Lower leg skin (tissue), 4 donors: ENCODE measurements around the gene PIRT. TPM values are rescaled to one million over a fixed set of nuclear protein-coding genes. Genes with fewer than 3 reads are reported as not detected.
A peak's percentile ranks its signal among the peaks of the same experiment; 100 is the strongest.

Source experiments
- DNase-seq, 2 donors: peaks; one replicate each; pipeline ENCODE4 v3.0.0-alpha.2; 2019; ENCODE audit warnings: low spot score in 2 of 2
- H3K4me3 ChIP-seq: fragments of 200-600 bp; sonication (generic); 2 replicates; pipeline ENCODE4 v1.5.1; 2017; ENCODE audit warnings: mild to moderate bottlenecking, low read depth; ENCODE audit not compliant: poor library complexity, severe bottlenecking
- CTCF ChIP-seq, 3 donors: fragments of 450-650 bp; IDR thresholded peaks; one replicate each; pipeline ENCODE4 v1.5.1; 2016; ENCODE audit warnings: antibody characterized with exemption in 3 of 3, mild to moderate bottlenecking in 3 of 3, moderate library complexity in 2 of 3
- POLR2A ChIP-seq, 2 donors: fragments of 450-650 bp; IDR thresholded peaks; one replicate each; pipeline ENCODE4 v1.6.1; 2016 to 2017; ENCODE audit warnings: antibody characterized with exemption in 2 of 2, mild to moderate bottlenecking in 1 of 2, moderate library complexity in 1 of 2
- WGBS, 2 donors: methylation state at CpG; one replicate each; pipeline ENCODE4 v1.1.5; 2018; 5-methylcytosine and 5-hydroxymethylcytosine counted together
- intact Hi-C: fragments of 100-400 bp; cut with DNase I; formaldehyde crosslinking; loops from one replicate; pipeline ENCODE4 v1.15.0; 2023; ENCODE audit warnings: low total_unique reads
- total RNA-seq, 4 donors: library from RNA; depleted of rRNA; stranded (reverse); fragments of >200 nt; gene quantifications; one replicate each; pipeline ENCODE4 v1.1.0, GENCODE V29; 2016

The PIRT gene
- under 1 TPM in 2 of 4 donors, not detected in 2; 0.06 to 0.42 TPM for total RNA-seq

DNA sequence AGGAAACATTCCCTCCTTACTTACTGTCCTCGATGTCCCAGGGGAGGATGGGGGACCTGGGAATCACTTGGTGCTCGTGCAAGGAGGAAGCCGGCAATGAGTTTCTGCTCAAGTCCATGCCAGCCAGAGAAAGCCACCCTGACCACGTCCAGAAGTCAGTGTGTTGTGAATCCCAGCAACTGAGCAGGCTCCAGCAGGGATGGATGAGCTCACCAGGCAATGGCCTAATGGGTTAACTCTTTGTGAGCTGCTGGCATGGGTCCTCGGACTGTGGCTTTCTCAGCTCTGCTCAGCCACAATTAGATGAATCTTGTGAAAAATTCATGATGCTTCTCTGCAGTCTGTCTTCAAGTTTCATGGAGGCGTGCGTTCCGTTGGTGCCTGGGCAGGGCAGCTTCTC lies at the start of gene PIRT:
Gene PIRT (minus strand): TSS at position 167 of the 400 bp plus-strand sequence. CDS start 12,442 bp downstream, outside the sequence.
- 69 to 77% methylated on average over 8 of the region's 8 CpGs for WGBS, 2 donors
- H3K4me3 ChIP-seq = no peak within 1 kb of the TSS
- intact Hi-C loops = loop anchor here (5.0 kb wide), 1 partner anchor 81 kb away; no protein-coding TSS in a partner anchor
- no peak for DNase-seq
- TF ChIP-seq POLR2A (IDR thresholded peaks at IDR 0.05) = no peak

DNA sequence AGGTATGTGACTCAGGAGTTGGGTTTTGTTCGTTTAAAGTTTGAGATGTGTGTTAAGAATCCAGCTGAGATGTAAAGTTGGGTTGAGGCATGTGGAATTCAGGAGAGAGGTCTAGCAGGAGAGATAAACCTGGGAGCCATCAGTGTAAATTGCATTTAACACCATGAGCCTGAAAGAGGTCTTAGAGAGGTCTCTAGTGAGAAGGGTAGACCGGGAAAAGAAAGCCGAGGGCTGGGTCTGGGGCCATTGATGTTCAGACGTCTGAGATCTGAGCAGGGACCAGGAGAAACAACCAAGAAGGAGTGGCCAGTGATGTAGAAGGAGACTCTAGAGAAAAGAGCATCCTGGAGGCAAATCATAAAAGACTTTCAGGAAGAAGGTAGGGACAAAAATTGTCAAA lies 44.1 kb upstream of the PIRT start:
- WGBS, 2 donors = 56 to 69% methylated on average over 4 of the region's 4 CpGs
- no peak overlapping the region for H3K4me3 ChIP-seq
- TF ChIP-seq CTCF (IDR thresholded peaks at IDR 0.05) (no peak), POLR2A (IDR thresholded peaks at IDR 0.05) (no peak)
- no peak for DNase-seq
- intact Hi-C loops = no loop called here

DNA sequence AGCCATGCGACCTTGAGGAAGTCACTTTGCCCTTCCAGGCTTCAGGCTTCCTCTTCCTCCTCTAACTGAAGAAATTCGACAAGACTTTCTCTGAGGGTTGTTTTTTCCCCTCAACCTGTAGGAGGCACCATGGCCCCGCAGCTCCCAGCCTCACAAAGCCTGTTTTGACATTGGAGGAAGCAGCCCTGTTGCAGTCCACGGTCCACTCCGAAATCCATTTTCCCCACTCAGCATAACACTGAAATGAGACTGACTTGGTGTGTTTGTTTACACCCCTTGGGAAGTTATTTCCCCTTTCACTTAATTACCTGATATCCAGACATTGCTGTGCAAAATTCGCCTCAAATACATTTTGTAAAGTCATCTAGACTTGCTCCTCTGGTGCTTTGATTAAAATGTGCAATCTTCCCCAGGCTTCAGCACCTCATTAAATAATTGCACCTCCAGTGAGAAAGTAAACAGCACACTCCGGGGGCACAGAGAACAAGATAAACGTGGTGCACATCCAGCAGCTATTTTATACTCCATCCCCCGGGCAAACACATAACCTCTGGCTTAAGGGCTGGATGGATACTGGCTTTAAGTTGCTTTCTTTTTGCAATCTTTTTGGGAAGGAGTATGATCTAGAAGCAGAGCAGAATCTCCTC lies 41.4 kb upstream of the PIRT start:
- H3K4me3 ChIP-seq = no peak overlapping the region
- intact Hi-C loops = no loop called here
- TF ChIP-seq CTCF (IDR thresholded peaks at IDR 0.05) (no peak), POLR2A (IDR thresholded peaks at IDR 0.05) (no peak)
- no peak for DNase-seq
- 18 to 26% methylated on average over 9 of the region's 9 CpGs for WGBS, 2 donors

DNA sequence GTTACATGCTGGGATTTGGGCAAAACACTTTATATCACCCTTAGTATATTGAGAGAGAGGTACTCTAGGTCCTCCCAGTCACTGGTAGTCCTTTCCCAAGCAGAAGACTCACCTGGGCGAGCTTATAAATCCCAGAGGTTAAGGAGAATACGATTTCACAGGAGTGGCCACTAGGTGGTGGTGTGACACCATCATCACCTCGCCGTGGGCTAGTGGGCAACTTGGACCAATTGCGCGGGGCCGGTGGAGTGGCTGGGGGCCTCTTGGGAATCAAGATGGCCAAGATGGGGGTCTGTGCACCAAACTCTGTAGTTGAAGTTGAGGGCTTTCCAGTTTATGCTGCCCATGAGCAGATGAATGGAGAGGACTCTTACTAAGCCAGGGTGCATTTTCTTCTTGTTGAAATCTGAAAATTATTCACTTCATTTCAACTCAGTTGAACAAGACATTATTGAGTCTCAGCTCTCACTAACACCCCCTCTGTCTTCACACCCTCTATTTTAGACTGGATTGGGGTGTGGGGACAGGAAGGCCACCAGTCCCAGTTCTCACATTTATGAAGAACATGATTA lies 38.2 kb upstream of the PIRT start:
- H3K4me3 ChIP-seq = no peak overlapping the region
- WGBS, 2 donors = 8 to 10% methylated on average over 7 of the region's 7 CpGs
- TF ChIP-seq POLR2A (IDR thresholded peaks at IDR 0.05) (no peak), CTCF (IDR thresholded peaks at IDR 0.05) (no peak)
- intact Hi-C loops = no loop called here
- DNase-seq = peak in 1 of 2 donors; percentile 21

- intact Hi-C loops = no loop called here
- DNase-seq = no peak
- no peak overlapping the region for H3K4me3 ChIP-seq
- no peak for TF ChIP-seq POLR2A (IDR thresholded peaks at IDR 0.05)
- WGBS, 2 donors = 21 to 22% methylated on average over 9 of the region's 9 CpGs
Observed at GRCh38 chr17:10875430-10875851, 37.6 kb upstream of the PIRT start.

- TF ChIP-seq POLR2A (IDR thresholded peaks at IDR 0.05) (no peak), CTCF (IDR thresholded peaks at IDR 0.05) (no peak)
- H3K4me3 ChIP-seq = no peak overlapping the region
- WGBS, 2 donors = 38 to 42% methylated on average over 5 of the region's 5 CpGs
- DNase-seq = no peak
- intact Hi-C loops = loop anchor here (5.0 kb wide), 1 partner anchor 425 kb away; no protein-coding TSS in a partner anchor
Observed at GRCh38 chr17:10871914-10872313, 34.0 kb upstream of the PIRT start.
